GM12874 (cell line): ENCODE results near the gene CFAP97.

Experiments
- CTCF ChIP-seq: IDR thresholded peaks from 2 replicates; pipeline ENCODE4 v1.5.1; 2011; ENCODE audit warnings: low read depth, mild to moderate bottlenecking, control low read depth, low read length, moderate library complexity; ENCODE audit not compliant: insufficient read depth

The CFAP97 gene

GRCh38 chr4:185211641-185212040 lies 7.8 kb upstream of the CFAP97 start:
- no peak for TF ChIP-seq CTCF

GRCh38 chr4:185211035-185211434 lies 7.2 kb upstream of the CFAP97 start:
- no peak for TF ChIP-seq CTCF

- TF ChIP-seq CTCF: no peak
These were observed 6.5 kb upstream of the CFAP97 start for GRCh38 chr4:185210102-185210981.

- peak; percentile 21; the same call in 1 of the 2 replicates for TF ChIP-seq CTCF
These were observed 5.4 kb upstream of the CFAP97 start, which contains the start of gene SNX25 for GRCh38 chr4:185209031-185209851. SNX25 (plus strand) TSS chr4:185209598; CDS start chr4:185209827, 229 bp downstream.

GRCh38 chr4:185207466-185207865 lies 3.7 kb upstream of the CFAP97 start:
- no peak for TF ChIP-seq CTCF

- TF ChIP-seq CTCF: no peak
These were observed 2.0 kb upstream of the CFAP97 start for GRCh38 chr4:185205697-185206342.
